SKM-1 treated with dmso at 0.1 percent for 144 hours (cell line): Measurements from ENCODE around the gene ZNF12.
"Not testable (repeated sequence)": the region's sequence is repeated elsewhere in the genome, so short reads cannot be mapped to it uniquely, and the experiment has no call there.

Experiments
- DNase-seq: peaks from one replicate; lab custom pipeline; 2025; ENCODE audit not compliant: unreplicated experiment; lab: John Stamatoyannopoulos, UW

The ZNF12 gene

GRCh38 chr7:6691609-6692106 lies 15.1 kb downstream of the ZNF12 start:
- DNase-seq = no peak

DNA sequence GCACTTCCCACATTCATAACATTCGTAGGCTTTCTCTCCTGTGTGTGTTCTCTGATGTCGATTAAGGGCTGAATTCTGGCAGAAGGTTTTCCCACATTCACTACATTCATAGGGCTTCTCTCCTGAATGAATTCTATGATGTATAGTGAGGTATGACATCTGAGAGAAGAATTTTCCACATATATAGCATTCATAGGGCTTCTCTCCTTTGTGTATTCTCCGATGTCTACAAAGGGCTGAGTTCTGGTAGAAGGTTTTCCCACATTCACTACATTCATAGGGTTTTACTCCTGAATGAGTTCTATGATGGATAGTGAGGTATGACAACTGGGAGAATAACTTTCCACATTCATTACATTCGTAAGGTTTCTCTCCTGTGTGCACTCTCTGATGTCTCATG lies 15.6 kb downstream of the ZNF12 start:
- no peak for DNase-seq

DNA sequence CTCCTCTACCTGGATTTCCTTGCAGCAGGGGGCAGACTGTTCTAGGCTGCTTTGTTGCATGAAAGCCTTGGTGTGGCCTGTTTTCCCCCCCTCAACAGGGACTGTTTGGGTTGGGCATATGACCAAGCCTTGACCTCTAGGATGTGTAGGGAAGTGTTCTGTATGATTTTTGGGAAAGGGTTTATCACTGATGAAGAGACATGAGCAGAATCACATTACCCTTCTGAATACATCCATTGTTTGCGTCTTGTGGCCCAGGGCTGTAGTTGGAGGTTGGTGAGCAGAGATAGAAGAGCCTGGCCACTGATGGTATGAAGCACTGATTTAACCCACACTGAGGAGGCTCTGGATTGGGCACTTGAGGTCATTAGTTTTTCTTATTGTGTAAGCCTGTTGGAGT lies 26.6 kb downstream of the ZNF12 start:
- DNase-seq = no peak

- DNase-seq = no peak
These were observed 30.8 kb downstream of the ZNF12 start for GRCh38 chr7:6675807-6676405.

- DNase-seq = not testable (repeated sequence)
These were observed 35.9 kb downstream of the ZNF12 start for GRCh38 chr7:6670851-6671250.

DNA sequence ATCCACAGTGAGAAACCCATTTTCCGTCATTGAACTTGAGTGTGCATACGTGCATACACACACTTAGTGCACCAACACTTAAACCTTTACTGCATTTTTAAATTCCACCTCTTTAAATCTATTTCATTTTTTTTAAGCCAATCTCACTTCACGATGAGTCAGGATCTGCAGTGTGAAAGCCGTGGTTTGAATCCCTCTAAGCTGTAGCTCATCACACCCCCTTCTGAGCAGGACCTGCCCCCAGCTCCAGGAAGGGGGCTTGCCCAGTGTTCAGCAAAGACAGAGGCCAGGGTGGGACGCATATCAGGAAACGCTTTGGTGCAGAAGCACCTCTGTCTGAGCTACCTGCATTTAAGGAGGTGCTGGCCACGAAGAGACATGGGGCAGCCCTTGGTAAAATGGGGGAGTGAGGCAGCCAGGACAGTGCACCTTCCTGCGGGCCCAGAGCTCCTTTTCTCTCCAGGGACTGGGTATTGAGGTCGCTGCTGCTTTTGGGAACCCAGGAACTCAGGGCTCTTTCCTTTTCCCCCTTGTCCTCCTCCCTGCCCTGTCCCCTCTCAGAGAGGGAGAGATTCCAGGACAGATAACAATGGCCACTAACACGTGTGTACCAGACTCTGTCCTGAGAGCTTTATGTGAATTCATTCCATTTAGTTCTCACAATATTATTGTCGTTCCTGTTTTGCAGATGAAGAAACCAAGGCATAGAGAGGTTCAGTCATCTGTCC lies 48.0 kb downstream of the ZNF12 start:
- DNase-seq = no peak

- no peak for DNase-seq
These were observed 50.3 kb downstream of the ZNF12 start for GRCh38 chr7:6656413-6656812.

- DNase-seq = no peak
These were observed 50.9 kb downstream of the ZNF12 start for GRCh38 chr7:6655636-6656385.

- DNase-seq = no peak
These were observed 51.7 kb downstream of the ZNF12 start for GRCh38 chr7:6654842-6655610.

GRCh38 chr7:6654113-6654841 lies 52.5 kb downstream of the ZNF12 start:
- DNase-seq = no peak

DNA sequence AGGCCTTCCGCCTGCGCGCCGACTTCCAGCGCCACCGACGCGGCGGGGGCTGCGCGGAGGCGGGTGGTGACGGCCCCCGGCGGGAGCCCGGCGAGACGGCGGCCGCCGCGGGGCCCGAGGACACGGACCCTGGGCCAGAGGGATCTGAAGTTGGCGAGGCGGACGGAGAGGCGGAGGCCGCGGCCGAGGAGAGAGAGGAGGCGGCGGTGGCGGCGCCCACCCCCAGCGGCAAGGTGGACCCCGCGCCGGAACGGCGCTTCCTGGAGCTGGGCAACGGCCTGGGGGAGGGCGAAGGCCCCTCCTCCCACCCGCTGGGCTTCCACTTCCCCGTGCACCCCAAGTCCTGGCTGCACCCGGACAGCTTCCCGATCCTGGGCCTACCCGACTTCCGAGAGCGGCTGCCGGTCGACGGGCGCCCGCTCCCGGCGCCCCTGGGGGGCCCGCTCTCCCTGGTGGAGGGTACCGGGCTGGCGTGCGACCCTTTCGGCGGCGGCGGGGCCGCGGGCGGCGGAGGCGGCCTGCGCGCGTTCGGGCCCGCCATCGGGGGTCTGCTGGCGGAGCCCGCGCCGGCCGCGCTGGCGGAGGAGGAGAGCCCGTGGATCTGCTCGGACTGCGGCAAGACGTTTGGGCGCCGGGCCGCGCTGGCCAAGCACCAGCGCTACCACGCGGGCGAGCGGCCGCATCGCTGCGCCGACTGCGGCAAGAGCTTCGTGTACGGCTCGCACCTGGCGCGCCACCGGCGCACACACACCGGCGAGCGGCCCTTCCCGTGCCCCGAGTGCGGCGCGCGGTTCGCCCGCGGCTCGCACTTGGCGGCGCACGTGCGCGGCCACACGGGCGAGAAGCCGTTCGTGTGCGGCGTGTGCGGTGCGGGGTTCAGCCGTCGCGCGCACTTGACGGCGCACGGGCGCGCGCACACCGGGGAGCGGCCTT lies 53.4 kb downstream of the ZNF12 start:
- DNase-seq = no peak

DNA sequence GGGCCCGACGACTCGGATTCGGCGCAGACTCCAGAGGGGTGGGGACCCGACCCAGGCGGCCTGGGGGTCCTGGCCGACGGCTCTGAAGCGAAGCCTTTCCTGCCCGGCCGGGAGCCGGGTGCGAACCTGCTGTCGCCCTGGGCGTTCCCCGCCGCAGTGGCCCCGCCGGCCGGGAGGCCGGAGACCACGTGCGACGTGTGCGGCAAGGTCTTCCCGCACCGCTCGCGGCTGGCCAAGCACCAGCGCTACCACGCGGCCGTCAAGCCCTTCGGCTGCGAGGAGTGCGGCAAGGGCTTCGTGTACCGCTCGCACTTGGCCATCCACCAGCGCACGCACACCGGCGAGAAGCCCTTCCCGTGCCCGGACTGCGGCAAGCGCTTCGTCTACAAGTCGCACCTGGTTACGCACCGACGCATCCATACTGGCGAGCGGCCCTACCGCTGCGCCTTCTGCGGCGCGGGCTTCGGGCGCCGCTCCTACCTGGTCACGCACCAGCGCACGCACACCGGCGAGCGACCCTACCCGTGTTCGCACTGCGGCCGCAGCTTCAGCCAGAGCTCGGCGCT lies 54.2 kb downstream of the ZNF12 start:
- DNase-seq = no peak

DNA sequence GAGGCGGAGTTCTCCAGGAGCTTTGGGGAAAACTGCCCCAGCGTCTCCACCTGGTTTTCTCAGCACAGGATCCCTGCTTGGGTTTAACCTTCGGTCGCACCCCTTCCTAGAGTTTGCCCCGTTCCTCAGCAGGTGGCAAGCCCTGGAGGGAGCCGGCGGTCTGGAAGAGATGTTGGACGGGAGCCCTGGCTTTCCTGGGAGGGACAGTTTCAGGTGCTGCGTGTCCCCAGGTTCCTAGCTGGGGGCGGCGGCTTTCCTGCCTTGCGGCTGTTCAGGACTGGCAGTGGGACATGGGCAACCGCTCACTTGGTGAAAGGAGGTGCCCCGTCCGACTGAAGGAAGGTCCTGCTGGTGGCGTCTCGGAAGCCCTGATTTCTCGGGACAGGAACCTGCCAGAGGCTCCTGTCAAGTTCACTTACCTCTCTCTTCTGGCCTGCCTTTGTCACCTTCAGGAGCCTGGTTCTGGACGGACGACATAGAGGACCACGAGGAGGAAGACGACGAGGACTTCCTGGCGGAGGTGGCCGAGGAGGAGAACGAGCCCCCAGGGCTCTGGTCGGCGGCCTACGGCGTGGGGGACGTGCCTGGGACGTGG lies 54.8 kb downstream of the ZNF12 start:
- no peak for DNase-seq

- DNase-seq = no peak
These were observed 56.2 kb downstream of the ZNF12 start for GRCh38 chr7:6650521-6651011.

DNA sequence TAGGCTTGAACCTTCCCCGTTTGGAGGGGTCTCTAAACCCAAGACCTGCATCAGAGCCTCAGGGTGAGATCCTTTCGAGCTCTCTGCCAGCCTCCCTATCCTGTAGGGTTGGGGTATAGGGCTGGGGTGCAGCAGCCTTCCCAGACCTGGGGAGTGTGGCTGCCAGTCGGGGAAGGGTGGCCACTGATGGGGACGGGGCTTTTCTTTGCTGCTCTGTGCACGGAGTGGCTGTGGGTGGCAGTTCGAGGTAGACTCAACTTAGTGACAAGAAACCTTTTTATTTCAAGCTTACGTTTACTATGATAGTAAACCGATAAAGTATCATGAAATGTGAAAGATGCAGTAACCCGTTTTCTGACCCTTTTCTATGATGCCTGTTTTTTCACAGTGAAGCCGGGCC lies 56.7 kb downstream of the ZNF12 start:
- DNase-seq = no peak

- no peak for DNase-seq
These were observed 57.3 kb downstream of the ZNF12 start for GRCh38 chr7:6649241-6649961.

- no peak for DNase-seq
These were observed 58.0 kb downstream of the ZNF12 start for GRCh38 chr7:6648815-6649104.
